GM23338 (cell line): ENCODE data around the gene TEX53. TPM values are rescaled to one million over a fixed set of nuclear protein-coding genes. Genes with fewer than 3 reads are reported as not detected.

ENCODE experiments used
- ATAC-seq: fragments of 200-7000 bp; cut with Tn5 transposase; 3 replicates; pipeline ENCODE4 v1.9.1; 2020
- DNase-seq: peaks from one replicate; pipeline ENCODE4 v3.0.0-alpha.2; 2015; ENCODE audit warnings: low spot score
- H2AFZ ChIP-seq: fragments of 200-600 bp; sonication (generic); 2 replicates; pipeline ENCODE4 v1.8.0; 2016; ENCODE audit warnings: antibody characterized with exemption, mild to moderate bottlenecking, moderate library complexity
- H3F3A ChIP-seq: fragments of 200-600 bp; sonication (generic); replicated peaks from 2 replicates; pipeline ENCODE4 v1.8.0; 2017; ENCODE audit warnings: antibody characterized with exemption, mixed run types, low read depth
- H3K27ac ChIP-seq: fragments of 200-600 bp; sonication (generic); 2 replicates; pipeline ENCODE4 v1.6.1; 2016; ENCODE audit warnings: low read depth
- H3K27me3 ChIP-seq: fragments of 200-600 bp; sonication (generic); 2 replicates; pipeline ENCODE4 v1.8.0; 2016; ENCODE audit warnings: mild to moderate bottlenecking, mixed run types, moderate library complexity; ENCODE audit not compliant: insufficient read depth
- H3K36me3 ChIP-seq: fragments of 200-600 bp; sonication (generic); 2 replicates; pipeline ENCODE4 v1.8.0; 2016; ENCODE audit warnings: mild to moderate bottlenecking; ENCODE audit not compliant: insufficient read depth
- H3K4me1 ChIP-seq: fragments of 200-600 bp; sonication (generic); 2 replicates; pipeline ENCODE4 v1.8.0; 2016; ENCODE audit warnings: mild to moderate bottlenecking, moderate library complexity; ENCODE audit not compliant: insufficient read depth
- H3K4me2 ChIP-seq: fragments of 200-600 bp; sonication (generic); 2 replicates; pipeline ENCODE4 v1.7.1; 2017; ENCODE audit warnings: mixed run types
- H3K4me3 ChIP-seq: fragments of 200-600 bp; sonication (generic); 2 replicates; pipeline ENCODE4 v1.6.1; 2016; ENCODE audit warnings: mixed run types
- H3K79me2 ChIP-seq: fragments of 200-600 bp; sonication (generic); replicated peaks from 2 replicates; pipeline ENCODE4 v1.8.0; 2017; ENCODE audit warnings: mild to moderate bottlenecking; ENCODE audit not compliant: insufficient read depth
- H3K9me2 ChIP-seq: fragments of 200-600 bp; sonication (generic); 2 replicates; pipeline ENCODE4 v1.8.0; 2017; ENCODE audit not compliant: insufficient read depth
- H4K20me1 ChIP-seq: fragments of 200-600 bp; sonication (generic); replicated peaks from 2 replicates; pipeline ENCODE4 v1.8.0; 2017; ENCODE audit warnings: mild to moderate bottlenecking; ENCODE audit not compliant: insufficient read depth
- H3K27ac Mint-ChIP-seq: 2 replicates; pipeline ENCODE4 v1.8.0; 2020; ENCODE audit warnings: inconsistent platforms, mild to moderate bottlenecking, moderate library complexity, mixed read lengths
- H3K27me3 Mint-ChIP-seq: 3 replicates; pipeline ENCODE4 v1.8.0; 2022; ENCODE audit warnings: low read depth, mild to moderate bottlenecking, moderate library complexity, mixed read lengths, inconsistent platforms; ENCODE audit not compliant: insufficient read depth, poor library complexity
- H3K36me3 Mint-ChIP-seq: 3 replicates; pipeline ENCODE4 v1.8.0; 2021; ENCODE audit warnings: low read depth, mild to moderate bottlenecking, inconsistent platforms, moderate library complexity, mixed read lengths
- H3K4me1 Mint-ChIP-seq: 3 replicates; pipeline ENCODE4 v1.8.0; 2020; ENCODE audit warnings: mild to moderate bottlenecking, inconsistent platforms, mixed read lengths
- H3K4me3 Mint-ChIP-seq: 3 replicates; pipeline ENCODE4 v1.8.0; 2021; ENCODE audit warnings: moderate library complexity, mild to moderate bottlenecking, inconsistent platforms, mixed read lengths
- H3K9me3 Mint-ChIP-seq: 3 replicates; pipeline ENCODE4 v1.8.0; 2020; ENCODE audit warnings: moderate library complexity, mild to moderate bottlenecking, inconsistent platforms, mixed read lengths
- JUNB ChIP-seq: IDR thresholded peaks from one replicate; pipeline ENCODE4 v1.6.1; 2016; ENCODE audit warnings: antibody characterized with exemption; ENCODE audit not compliant: unreplicated experiment
- NANOG ChIP-seq: IDR thresholded peaks from 2 replicates; pipeline ENCODE4 v1.6.1; 2016; ENCODE audit warnings: antibody characterized with exemption, borderline replicate concordance
- POLR2AphosphoS5 ChIP-seq: IDR thresholded peaks from 2 replicates; pipeline ENCODE4 v1.6.1; 2016; ENCODE audit warnings: antibody characterized with exemption, low read depth
- STAT1 ChIP-seq: IDR thresholded peaks from one replicate; pipeline ENCODE4 v1.6.1; 2016; ENCODE audit warnings: antibody characterized with exemption; ENCODE audit not compliant: unreplicated experiment
- ZNF331 ChIP-seq: fragments of 250-450 bp; sonication (Bioruptor Pico); IDR thresholded peaks from 2 replicates; pipeline ENCODE4 v1.5.0; 2020; ENCODE audit warnings: low read depth, mild to moderate bottlenecking, moderate library complexity
- polyA plus RNA-seq: library from polyadenylated mRNA; unstranded; fragments of >200 nt; fragmentation: Nextera tagmentation; extraction: Ambion mirVana; gene quantifications from 2 replicates; pipeline ENCODE4 v1.2.1, GENCODE V29; 2016
- total RNA-seq: library from RNA; depleted of rRNA; stranded (reverse); fragments of >200 nt; shearing (Covaris generic); gene quantifications from 2 replicates; pipeline ENCODE4 v1.2.3, GENCODE V29; 2014
- TF ChIP-seq, protein P1 (sequence below): fragments of 250-450 bp; sonication (Bioruptor Pico); IDR thresholded peaks from 2 replicates; pipeline ENCODE4 v1.5.0; 2020; ENCODE audit warnings: mild to moderate bottlenecking, moderate library complexity
- TF ChIP-seq, protein P2 (sequence below): IDR thresholded peaks from 2 replicates; pipeline ENCODE4 v1.6.1; 2016; ENCODE audit warnings: antibody characterized with exemption

The TEX53 gene
- total and polyA plus RNA-seq, 2 experiments from 2014 or later: not detected

DNA sequence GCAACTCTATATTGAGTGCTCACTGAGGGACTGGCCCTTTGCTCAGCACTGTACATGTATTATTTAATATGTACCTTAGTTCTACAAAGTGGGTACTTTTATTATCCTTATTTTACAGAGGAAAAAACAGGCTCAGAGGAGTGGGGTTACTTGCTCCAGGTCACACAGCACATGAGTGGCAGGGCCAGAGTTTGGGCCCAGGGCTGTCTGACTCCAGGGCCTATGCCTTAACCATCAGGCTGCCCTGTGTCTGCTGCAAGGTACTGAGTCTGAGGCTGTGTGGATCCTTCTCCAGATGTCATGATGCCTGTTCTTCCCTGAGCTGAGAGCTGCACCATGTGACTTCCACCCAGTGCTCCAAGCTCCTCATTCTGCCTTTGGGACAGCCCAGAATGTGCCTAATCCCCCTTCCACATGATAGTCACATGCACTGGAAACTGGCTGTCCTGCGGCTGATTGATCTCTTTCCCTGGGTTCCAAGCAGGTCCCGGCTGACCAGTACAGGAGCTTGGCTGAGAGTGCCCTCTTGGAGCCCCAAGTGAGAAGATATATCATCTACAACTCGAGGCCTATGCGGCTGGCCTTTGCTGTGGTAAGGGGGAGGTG lies 31.1 kb downstream of the TEX53 start (continued):
- TF ChIP-seq, protein P1, sequence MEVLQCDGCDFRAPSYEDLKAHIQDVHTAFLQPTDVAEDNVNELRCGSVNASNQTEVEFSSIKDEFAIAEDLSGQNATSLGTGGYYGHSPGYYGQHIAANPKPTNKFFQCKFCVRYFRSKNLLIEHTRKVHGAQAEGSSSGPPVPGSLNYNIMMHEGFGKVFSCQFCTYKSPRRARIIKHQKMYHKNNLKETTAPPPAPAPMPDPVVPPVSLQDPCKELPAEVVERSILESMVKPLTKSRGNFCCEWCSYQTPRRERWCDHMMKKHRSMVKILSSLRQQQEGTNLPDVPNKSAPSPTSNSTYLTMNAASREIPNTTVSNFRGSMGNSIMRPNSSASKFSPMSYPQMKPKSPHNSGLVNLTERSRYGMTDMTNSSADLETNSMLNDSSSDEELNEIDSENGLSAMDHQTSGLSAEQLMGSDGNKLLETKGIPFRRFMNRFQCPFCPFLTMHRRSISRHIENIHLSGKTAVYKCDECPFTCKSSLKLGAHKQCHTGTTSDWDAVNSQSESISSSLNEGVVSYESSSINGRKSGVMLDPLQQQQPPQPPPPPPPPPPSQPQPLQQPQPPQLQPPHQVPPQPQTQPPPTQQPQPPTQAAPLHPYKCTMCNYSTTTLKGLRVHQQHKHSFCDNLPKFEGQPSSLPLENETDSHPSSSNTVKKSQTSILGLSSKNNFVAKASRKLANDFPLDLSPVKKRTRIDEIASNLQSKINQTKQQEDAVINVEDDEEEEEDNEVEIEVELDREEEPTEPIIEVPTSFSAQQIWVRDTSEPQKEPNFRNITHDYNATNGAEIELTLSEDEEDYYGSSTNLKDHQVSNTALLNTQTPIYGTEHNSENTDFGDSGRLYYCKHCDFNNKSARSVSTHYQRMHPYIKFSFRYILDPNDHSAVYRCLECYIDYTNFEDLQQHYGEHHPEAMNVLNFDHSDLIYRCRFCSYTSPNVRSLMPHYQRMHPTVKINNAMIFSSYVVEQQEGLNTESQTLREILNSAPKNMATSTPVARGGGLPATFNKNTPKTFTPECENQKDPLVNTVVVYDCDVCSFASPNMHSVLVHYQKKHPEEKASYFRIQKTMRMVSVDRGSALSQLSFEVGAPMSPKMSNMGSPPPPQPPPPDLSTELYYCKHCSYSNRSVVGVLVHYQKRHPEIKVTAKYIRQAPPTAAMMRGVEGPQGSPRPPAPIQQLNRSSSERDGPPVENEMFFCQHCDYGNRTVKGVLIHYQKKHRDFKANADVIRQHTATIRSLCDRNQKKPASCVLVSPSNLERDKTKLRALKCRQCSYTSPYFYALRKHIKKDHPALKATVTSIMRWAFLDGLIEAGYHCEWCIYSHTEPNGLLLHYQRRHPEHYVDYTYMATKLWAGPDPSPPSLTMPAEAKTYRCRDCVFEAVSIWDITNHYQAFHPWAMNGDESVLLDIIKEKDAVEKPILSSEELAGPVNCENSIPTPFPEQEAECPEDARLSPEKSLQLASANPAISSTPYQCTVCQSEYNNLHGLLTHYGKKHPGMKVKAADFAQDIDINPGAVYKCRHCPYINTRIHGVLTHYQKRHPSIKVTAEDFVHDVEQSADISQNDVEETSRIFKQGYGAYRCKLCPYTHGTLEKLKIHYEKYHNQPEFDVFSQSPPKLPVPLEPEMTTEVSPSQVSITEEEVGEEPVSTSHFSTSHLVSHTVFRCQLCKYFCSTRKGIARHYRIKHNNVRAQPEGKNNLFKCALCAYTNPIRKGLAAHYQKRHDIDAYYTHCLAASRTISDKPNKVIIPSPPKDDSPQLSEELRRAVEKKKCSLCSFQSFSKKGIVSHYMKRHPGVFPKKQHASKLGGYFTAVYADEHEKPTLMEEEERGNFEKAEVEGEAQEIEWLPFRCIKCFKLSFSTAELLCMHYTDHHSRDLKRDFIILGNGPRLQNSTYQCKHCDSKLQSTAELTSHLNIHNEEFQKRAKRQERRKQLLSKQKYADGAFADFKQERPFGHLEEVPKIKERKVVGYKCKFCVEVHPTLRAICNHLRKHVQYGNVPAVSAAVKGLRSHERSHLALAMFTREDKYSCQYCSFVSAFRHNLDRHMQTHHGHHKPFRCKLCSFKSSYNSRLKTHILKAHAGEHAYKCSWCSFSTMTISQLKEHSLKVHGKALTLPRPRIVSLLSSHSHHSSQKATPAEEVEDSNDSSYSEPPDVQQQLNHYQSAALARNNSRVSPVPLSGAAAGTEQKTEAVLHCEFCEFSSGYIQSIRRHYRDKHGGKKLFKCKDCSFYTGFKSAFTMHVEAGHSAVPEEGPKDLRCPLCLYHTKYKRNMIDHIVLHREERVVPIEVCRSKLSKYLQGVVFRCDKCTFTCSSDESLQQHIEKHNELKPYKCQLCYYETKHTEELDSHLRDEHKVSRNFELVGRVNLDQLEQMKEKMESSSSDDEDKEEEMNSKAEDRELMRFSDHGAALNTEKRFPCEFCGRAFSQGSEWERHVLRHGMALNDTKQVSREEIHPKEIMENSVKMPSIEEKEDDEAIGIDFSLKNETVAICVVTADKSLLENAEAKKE (CRISPR knock-in tag): no peak
- TF ChIP-seq, protein P2, sequence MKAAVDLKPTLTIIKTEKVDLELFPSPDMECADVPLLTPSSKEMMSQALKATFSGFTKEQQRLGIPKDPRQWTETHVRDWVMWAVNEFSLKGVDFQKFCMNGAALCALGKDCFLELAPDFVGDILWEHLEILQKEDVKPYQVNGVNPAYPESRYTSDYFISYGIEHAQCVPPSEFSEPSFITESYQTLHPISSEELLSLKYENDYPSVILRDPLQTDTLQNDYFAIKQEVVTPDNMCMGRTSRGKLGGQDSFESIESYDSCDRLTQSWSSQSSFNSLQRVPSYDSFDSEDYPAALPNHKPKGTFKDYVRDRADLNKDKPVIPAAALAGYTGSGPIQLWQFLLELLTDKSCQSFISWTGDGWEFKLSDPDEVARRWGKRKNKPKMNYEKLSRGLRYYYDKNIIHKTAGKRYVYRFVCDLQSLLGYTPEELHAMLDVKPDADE: no peak
- TF ChIP-seq POLR2AphosphoS5: no peak

DNA sequence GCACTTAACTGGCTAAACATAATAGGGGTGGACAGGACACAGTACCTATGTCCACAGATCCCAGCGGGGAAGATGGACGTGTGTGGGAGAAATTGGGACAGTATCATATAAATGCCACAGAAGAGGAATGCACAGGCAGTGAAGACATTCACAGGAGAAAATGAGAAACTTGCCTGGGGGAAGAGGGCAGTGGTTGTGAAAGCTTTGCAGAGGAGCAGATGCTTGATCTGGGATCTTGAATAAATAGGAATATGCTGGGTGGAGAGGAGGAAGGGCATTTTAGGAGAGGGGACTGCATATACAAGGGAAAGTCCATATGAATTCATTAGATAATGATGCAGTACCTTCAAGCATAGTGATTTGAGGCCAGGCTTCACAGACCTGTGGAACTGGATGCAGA lies 32.9 kb downstream of the TEX53 start:
- Mint-ChIP-seq H3K9me3 (no peaks in the 10 kb centered on the region), H3K27ac (no peak overlapping the region), H3K4me3 (no peak overlapping the region), H3K4me1 (no peaks in the 10 kb centered on the region), H3K36me3 (peaks cover 40% of the 10 kb centered on the region), H3K27me3 (peaks cover 2% of the 10 kb centered on the region)
- TF ChIP-seq STAT1: no peak
- no peak for TF ChIP-seq NANOG
- no peak for TF ChIP-seq ZNF331 (CRISPR knock-in tag)
- TF ChIP-seq JUNB: no peak
- Histone ChIP-seq H2AFZ (no peak overlapping the region), H3K36me3 (no peaks in the 10 kb centered on the region; the same call in 1 of the 2 replicates), H3K9me2 (no peaks in the 10 kb centered on the region), H3K4me2 (no peak overlapping the region), H3K27me3 (no peaks in the 10 kb centered on the region), H4K20me1 (no peaks in the 10 kb centered on the region), H3K4me3 (no peak overlapping the region), H3K4me1 (no peaks in the 10 kb centered on the region), H3K27ac (no peak overlapping the region), H3K79me2 (no peaks in the 10 kb centered on the region), H3F3A (no peaks in the 10 kb centered on the region)
- DNase-seq (no peak), ATAC-seq (no peak)
